SU-DHL-6 (cell line): ENCODE results near the gene ZFYVE26.

Source experiments
- H2AFZ ChIP-seq: fragments of 200-600 bp; sonication (generic); 2 replicates; pipeline ENCODE4 v1.6.1; 2014; ENCODE audit warnings: low read depth, mild to moderate bottlenecking, moderate library complexity, mixed read lengths, antibody characterized with exemption, low read length; ENCODE audit not compliant: severe bottlenecking
- H3F3A ChIP-seq: fragments of 200-600 bp; shearing (Covaris generic); 2 replicates; pipeline ENCODE4 v1.6.0; 2016; ENCODE audit warnings: antibody characterized with exemption, mild to moderate bottlenecking; ENCODE audit not compliant: insufficient read depth
- H3K27ac ChIP-seq: fragments of 200-600 bp; sonication (generic); 2 replicates; pipeline ENCODE4 v1.5.1; 2016; ENCODE audit warnings: low read depth, mild to moderate bottlenecking, low read length, moderate library complexity, mixed read lengths
- H3K27me3 ChIP-seq: fragments of 200-600 bp; sonication (generic), shearing (Covaris generic); 2 replicates; pipeline ENCODE4 v1.6.0; 2014; ENCODE audit warnings: mild to moderate bottlenecking, low read length
- H3K36me3 ChIP-seq: fragments of 200-600 bp; sonication (generic); 2 replicates; pipeline ENCODE4 v1.6.1; 2014; ENCODE audit warnings: mild to moderate bottlenecking, low read length, mixed read lengths
- H3K4me2 ChIP-seq: fragments of 300-600, 200-600 bp; shearing (Covaris generic), sonication (generic); 2 replicates; pipeline ENCODE4 v1.6.0; 2014; ENCODE audit warnings: low read length, low read depth, mild to moderate bottlenecking; ENCODE audit not compliant: poor library complexity, severe bottlenecking
- H3K4me3 ChIP-seq: fragments of 200-600 bp; sonication (generic); 2 replicates; pipeline ENCODE4 v1.5.1; 2014; ENCODE audit warnings: antibody characterized with exemption, low read length, mild to moderate bottlenecking, mixed read lengths; ENCODE audit not compliant: insufficient read depth, poor library complexity, severe bottlenecking
- H3K79me2 ChIP-seq: fragments of 200-600 bp; sonication (generic); 2 replicates; pipeline ENCODE4 v1.6.1; 2014; ENCODE audit warnings: mild to moderate bottlenecking, low read length, moderate library complexity; ENCODE audit not compliant: insufficient read depth
- H3K9ac ChIP-seq: fragments of 200-600 bp; sonication (generic); 2 replicates; pipeline ENCODE4 v1.7.0; 2014; ENCODE audit warnings: mild to moderate bottlenecking, low read length
- H3K9me2 ChIP-seq: fragments of 200-600 bp; sonication (generic); replicated peaks from 2 replicates; pipeline ENCODE4 v1.6.1; 2014; ENCODE audit warnings: low read length; ENCODE audit not compliant: insufficient read depth
- H3K9me3 ChIP-seq: fragments of 200-600 bp; sonication (generic); 2 replicates; pipeline ENCODE4 v1.6.1; 2014; ENCODE audit warnings: low read length, mixed read lengths; ENCODE audit not compliant: insufficient read depth
- H4K20me1 ChIP-seq: fragments of 200-600 bp; sonication (generic); 2 replicates; pipeline ENCODE4 v1.6.1; 2014; ENCODE audit warnings: low read depth, mild to moderate bottlenecking, antibody characterized with exemption, low read length, moderate library complexity, mixed read lengths
- EZH2phosphoT487 ChIP-seq: fragments of 200-600 bp; sonication (generic), shearing (Covaris generic); conservative IDR thresholded peaks from 2 replicates; pipeline ENCODE4 v1.6.1; 2018; ENCODE audit warnings: mild to moderate bottlenecking, antibody characterized with exemption, low read length, moderate library complexity, mixed read lengths
- TF ChIP-seq, protein P1 (sequence below): fragments of 200-600 bp; sonication (generic); IDR thresholded peaks from one replicate; pipeline ENCODE4 v1.5.1; 2017; ENCODE audit warnings: antibody characterized with exemption, mild to moderate bottlenecking, low read length, moderate library complexity; ENCODE audit not compliant: insufficient read depth, poor library complexity, severe bottlenecking

The ZFYVE26 gene

DNA sequence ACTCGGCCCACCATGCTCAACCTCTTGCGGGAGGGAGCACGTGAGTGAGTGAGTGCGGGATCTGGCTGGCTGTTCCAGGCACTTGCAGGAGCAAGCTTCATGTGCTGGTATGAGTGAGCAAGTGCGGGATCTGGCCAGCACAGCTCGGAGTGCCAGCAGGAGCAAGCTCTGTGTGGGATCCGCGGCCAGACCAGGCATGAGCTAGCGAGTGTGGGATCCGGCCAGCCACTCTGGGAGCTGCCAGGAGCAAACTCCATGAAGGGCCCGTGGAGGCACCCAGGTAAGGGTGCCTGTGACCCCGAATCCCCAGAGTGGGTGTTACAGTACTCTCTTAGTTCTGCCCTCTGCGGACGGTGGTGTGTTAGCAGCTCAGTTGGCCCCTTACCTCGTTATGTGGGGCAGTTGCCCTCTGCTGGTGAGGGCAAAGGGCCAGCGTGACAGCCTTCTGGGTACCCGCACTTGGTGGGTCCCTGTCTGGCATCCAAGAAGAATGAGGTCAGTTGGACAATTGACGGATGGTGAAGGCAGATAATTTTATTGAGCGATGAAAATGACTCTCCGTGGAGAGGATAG is 41.5 kb upstream of the ZFYVE26 start:
- Histone ChIP-seq H3K36me3 (no peaks in the 10 kb centered on the region), H3K27ac (no peak overlapping the region), H3K4me3 (no peak overlapping the region), H3K9ac (no peak overlapping the region), H3K79me2 (no peaks in the 10 kb centered on the region), H3K9me3 (no peaks in the 10 kb centered on the region), H3K9me2 (no peaks in the 10 kb centered on the region), H3K27me3 (no peaks in the 10 kb centered on the region), H2AFZ (no peak overlapping the region), H3F3A (no peaks in the 10 kb centered on the region), H4K20me1 (no peaks in the 10 kb centered on the region), H3K4me2 (no peak overlapping the region)
- no peak for TF ChIP-seq EZH2phosphoT487
- TF ChIP-seq, protein P1, sequence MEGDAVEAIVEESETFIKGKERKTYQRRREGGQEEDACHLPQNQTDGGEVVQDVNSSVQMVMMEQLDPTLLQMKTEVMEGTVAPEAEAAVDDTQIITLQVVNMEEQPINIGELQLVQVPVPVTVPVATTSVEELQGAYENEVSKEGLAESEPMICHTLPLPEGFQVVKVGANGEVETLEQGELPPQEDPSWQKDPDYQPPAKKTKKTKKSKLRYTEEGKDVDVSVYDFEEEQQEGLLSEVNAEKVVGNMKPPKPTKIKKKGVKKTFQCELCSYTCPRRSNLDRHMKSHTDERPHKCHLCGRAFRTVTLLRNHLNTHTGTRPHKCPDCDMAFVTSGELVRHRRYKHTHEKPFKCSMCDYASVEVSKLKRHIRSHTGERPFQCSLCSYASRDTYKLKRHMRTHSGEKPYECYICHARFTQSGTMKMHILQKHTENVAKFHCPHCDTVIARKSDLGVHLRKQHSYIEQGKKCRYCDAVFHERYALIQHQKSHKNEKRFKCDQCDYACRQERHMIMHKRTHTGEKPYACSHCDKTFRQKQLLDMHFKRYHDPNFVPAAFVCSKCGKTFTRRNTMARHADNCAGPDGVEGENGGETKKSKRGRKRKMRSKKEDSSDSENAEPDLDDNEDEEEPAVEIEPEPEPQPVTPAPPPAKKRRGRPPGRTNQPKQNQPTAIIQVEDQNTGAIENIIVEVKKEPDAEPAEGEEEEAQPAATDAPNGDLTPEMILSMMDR, result no peak

DNA sequence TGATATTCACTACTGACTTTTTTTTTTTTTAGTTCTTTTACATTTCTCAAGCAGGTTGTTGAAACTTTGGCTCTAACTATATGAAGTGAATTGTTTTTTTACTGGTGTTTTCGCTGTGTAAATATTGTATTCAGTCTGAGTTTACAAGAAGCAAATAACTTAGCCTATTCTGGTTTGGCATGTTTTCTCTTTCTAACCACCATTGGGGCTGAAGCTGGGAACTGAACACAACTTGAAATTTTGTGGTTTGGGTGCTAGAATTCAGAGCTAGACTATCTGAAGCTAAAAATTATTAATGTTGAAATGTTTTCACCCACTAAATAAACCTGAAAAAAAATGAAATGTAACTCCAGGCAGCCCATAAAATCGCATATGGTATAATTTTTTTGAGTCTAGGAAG is 40.4 kb upstream of the ZFYVE26 start:
- Histone ChIP-seq H3K4me3 (no peak overlapping the region), H3K27ac (no peak overlapping the region), H3K9me3 (no peaks in the 10 kb centered on the region), H3K27me3 (no peaks in the 10 kb centered on the region), H3K9ac (no peak overlapping the region), H2AFZ (no peak overlapping the region), H3K36me3 (no peaks in the 10 kb centered on the region), H4K20me1 (no peaks in the 10 kb centered on the region), H3K9me2 (no peaks in the 10 kb centered on the region), H3F3A (no peaks in the 10 kb centered on the region), H3K4me2 (no peak overlapping the region), H3K79me2 (no peaks in the 10 kb centered on the region)
- TF ChIP-seq, protein P1, result no peak
- no peak for TF ChIP-seq EZH2phosphoT487

DNA sequence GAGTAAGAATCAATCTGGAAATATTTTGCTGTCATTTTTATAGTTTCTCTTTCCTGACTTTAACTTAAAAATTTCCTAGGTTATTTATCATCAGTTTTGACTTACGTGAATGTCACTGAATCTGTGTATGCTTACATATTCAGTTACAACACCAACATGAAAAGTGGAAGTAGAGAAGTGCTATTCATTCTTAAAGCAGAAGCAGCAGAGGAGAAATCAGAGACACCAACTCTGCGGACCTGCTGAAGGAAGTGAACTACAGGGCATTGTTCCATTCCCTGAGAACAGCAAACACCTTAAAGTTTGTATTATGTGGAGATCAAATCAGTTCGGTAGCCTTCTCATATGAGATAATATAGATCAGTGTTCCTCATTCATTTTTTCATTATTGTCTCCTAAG is 37.3 kb upstream of the ZFYVE26 start:
- H3K9me3 ChIP-seq, result no peaks in the 10 kb centered on the region
- H3K27me3 ChIP-seq, result no peaks in the 10 kb centered on the region
- H3K27ac ChIP-seq, result no peak overlapping the region
- TF ChIP-seq, protein P1, result no peak
- TF ChIP-seq EZH2phosphoT487, result no peak
- H4K20me1 ChIP-seq, result no peaks in the 10 kb centered on the region
- H3K36me3 ChIP-seq, result no peaks in the 10 kb centered on the region
- no peak overlapping the region for H3K4me2 ChIP-seq
- no peak overlapping the region for H2AFZ ChIP-seq
- H3K9ac ChIP-seq, result no peak overlapping the region
- no peaks in the 10 kb centered on the region for H3K9me2 ChIP-seq
- H3K4me3 ChIP-seq, result no peak overlapping the region
- H3K79me2 ChIP-seq, result 0 out of 2 replicates have a peak, but pooled peaks cover 5% of the 10 kb centered on the region
- H3F3A ChIP-seq, result no peaks in the 10 kb centered on the region
